NCI-H2107 (cell line): ENCODE measurements around the gene ORC6.

Source experiments
- DNase-seq: peaks from one replicate; lab custom pipeline; 2025; lab: John Stamatoyannopoulos, UW

The ORC6 gene

DNA sequence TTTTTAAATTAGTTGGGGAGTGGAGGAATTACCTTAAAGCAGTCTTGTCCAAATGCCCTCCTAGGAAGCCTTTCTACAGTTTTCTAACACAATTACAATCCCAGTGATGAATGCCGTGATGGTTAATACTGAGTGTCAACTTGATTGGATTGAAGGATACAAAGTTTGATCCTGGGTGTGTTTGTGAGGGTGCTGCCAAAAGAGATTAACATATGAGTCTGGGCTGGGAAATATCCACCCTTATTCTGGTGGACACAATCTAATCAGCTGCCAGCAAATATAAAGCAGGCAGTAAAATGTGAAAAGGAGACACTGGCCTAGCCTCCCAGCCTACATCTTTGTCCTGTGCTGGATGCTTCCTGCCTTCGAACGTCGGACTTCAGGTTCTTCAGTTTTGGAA, 12.2 kb downstream of the ORC6 start:
- no peak for DNase-seq

DNA sequence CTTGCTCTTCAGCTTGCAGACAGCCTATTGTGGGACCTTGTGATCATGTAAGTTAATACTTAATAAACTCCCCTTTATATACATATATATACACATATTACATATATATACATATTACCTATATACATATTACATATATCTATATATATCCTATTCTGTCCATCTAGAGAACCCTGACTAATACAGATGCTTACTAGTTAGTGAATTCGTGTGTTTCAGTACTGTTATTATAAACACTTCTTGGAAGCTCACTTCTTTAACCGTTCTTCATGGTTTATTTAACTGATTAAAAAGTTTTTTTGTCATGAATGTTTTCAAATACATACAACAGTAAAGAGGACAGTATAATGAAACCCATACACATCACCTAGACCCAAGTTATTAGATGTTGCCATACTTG, 12.6 kb downstream of the ORC6 start:
- DNase-seq: no peak

DNA sequence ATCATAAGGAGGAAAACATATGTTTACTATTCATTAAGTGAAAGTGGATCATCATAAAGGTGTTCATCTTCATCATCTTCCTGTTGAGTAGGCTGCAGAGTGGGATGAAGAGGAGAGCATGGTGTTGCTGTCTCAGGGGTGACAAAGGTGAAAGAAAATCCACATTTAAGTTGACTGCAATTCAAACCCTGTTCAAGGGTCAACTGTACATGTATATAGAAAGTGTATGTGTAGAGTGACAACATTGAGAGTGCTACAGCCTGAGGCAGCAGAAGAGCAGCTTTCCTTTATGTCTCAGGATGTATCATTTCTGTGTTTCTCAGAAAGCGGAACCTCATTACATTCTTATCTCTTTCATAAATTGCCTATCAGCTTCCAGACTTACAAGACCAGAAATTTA, 17.2 kb downstream of the ORC6 start:
- DNase-seq: no peak

DNA sequence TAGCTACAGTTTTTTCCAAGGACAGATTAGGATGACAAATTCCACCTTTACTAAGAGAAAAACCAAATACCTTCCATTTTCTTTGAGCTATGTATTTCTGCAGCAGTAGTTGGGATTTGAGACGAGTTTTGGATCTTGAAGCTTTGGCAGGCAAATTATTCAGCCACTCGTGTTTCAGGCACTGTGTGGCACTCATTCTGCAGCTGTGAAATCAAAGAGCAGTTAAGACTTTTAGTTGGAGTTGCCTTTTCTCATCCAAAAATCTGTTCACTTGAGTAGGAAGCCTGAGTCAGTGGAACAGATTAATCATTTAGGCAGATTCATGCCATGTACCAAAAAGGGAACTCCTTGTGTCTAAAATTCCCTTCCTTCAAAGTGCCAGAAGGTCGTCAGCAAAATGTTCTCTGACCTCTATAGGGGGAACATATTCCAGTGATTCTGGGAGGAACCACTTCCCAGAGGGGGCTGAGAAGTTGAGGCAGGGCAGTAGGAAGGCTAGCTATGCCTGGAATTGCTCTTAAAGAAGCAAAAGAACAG, 20.1 kb downstream of the ORC6 start:
- DNase-seq: no peak

DNA sequence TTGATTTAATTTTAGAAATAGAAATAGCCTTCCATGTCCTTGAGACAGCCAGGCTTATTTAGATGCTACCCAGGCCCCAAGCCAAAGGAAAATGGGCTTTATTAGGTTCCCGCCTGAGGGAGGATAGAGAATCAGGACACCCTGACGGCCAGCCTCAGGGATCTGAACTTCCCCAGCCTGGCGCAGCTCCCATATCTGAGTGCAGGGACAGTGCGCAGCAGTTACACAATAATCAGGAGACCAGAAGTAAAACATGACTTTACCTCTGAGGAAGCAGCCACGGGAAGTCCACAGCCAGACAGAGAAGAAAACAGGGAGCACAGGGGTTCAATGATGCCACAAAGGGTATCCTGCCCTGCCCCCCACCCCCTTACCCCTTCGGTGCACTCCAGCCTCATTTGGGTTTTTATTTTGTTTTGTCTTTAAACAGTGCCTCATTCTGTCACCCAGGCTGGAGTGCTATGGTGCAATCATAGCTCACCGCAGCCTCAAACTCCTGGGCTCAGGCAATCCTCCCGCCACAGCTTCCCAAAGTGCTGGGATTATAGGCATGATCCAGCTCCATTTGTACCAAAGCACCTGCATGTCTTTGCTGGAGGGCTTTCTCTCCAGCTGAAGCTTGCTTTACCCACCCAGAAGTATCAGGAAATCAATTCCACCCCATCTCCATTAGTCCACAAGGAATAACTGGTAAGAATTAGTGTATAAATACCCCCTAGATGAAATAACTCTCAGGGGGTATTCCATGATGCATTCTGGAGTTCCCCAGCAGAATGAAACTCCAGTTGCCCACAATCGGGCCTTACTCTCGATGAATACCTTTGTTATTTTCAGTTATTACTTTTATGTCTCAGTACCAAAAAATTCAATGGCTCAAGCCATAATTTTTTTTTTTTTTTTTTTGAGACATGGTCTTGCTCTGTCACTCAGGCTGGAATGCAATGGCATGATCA, 21.9 kb downstream of the ORC6 start:
- no peak for DNase-seq

DNA sequence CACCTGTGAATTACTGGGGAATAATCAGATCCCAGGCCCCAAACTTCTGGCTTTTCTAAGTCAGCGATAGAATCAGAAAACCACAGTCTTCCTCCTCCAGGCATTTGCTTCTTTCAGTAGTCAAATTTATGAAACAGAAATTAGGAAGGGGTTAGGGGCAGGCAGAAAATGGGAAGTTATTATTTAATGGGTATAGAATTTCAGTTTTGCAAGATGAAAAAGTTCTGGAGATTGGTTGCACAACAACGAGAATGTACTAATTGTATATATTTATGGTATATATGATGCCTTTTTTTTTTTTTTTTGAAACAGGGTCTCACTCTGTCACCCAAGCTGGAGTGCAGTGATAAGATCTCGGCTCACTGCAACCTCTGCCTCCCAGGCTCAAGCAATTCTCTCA, 23.5 kb downstream of the ORC6 start:
- no peak for DNase-seq

DNA sequence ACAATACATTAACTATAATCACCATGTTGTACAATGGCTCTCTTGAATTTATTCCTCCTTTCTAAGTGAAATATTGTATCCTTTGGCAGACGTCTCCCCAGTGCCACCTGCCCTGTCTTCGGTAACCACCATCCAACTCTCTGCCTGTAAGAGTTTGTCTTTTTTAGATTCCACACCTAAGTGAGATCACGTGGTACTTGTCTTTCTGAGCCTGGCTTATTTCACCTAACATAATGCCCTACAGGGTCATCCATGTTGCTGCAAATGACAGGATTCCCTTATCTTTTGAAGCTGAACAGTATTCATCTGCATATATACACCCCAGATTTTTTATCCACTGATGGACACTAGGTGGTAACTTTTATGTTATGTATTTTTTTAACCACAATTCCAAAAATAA, 24.2 kb downstream of the ORC6 start:
- DNase-seq: no peak

DNA sequence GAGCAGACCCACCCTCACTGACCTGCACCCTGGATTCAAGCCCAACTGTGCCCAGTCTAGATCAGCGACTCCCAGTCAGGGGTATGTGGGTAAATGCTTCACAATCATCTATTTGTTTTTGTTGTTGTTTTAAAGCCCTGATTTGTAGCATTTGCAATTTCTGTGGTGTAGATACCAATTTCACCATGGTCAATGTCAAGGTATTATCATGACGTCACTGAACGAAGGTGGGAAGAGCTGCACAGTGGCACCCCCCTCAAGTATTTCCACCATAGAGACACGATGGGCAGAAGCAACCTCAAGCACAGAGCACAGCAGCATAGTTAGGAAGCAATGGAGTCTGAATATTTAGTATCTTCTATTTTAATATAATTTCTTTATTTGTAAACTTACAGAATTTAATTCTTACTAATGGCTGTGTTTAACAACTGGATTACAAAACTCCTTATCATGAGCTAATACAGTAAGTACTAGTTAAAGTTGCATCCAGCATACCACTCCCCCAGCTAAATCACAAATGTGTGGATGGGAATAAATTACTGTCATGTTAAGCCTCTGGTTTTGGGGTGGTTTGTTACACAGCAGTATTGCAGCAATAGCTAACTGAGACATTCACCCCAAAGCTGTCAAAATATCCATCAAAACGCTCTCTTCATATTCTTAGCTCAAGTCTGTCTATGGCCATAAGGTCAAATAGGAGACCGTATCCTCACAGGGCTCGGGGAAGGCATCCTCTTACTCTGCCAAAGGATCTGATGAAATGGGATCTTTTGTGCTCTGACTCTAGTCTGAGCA, 25.5 kb downstream of the ORC6 start:
- DNase-seq: no peak

DNA sequence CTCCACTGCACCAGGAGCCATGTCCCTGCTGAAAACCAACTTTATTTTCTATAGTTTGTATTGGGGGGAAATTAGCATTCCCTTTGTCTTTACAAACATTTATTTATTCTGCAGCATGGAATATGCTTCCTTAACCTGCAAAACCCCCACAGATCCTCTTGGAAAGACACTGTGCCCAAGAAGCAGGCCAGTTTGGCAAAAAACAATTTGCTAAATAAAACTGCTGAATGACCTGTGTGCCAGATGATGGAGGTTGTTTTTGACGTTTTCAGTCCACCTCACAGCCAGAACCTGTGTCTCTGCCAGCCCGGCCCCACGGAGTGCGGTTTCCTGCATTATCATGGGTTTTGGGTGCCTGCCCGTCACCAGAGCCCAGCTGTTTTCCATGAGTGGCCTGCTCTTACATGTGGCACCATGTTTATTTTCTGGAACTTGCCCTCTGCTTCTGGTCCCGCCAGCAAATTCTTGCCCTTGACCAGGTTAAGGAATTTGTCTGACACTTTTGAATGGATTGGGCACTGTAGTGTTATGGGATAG, 26.4 kb downstream of the ORC6 start:
- DNase-seq: no peak

DNA sequence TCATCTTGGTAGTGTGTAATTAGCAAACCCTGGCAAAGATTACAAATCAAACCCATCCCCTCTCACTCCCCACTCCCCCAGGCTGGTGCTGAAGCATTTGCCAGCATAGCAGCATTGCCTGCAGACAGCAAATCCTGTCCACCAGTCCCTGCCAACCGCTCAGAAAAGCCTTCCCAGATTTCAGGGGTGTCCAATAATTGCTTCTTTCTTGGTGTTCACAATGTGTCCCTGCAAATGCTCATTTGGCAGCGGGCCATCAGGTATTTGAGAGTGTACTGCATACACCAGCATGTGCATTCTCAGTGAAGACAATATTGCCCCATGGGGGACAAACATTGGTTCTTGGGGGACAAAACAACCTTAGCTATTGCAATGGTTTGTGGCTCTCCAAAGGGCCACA, 28.2 kb downstream of the ORC6 start:
- DNase-seq: no peak

DNA sequence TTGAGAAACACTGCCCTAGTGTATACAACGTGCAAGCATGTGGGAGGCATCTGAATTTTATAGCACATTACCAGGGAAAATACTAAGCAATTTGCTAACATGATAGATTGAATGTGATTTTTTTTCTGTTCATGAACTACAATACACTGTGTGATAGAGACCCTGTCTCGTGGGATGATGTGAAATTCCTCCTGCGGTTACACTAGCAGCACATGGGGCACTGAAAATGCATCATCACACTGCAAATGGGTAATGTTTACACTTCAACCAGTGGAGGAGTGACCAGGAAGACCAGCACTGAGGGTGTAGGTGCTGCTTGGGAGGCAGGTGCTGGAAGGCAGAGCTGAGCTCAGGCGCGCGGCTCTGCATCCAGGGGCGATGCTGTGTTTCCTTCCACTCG, 28.8 kb downstream of the ORC6 start:
- no peak for DNase-seq

DNA sequence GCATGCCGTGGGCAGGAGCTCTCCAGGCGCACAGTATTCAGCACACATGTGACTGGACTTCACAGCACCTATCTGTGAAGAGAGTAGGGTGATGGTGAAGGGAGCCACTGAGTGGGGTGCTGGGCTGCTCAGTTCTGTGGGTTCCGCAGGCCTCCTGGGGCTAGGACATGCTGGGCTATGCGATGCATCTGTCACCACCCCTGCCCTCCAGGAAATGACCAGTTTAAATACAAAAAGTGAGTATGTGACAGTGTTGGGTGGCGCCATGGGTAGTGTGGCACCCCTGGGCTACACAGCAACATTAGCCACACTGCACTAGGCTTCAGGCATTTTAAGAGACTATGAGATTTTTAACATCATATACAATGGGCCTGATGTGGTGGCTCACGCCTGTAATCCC, 30.1 kb downstream of the ORC6 start:
- DNase-seq: no peak

DNA sequence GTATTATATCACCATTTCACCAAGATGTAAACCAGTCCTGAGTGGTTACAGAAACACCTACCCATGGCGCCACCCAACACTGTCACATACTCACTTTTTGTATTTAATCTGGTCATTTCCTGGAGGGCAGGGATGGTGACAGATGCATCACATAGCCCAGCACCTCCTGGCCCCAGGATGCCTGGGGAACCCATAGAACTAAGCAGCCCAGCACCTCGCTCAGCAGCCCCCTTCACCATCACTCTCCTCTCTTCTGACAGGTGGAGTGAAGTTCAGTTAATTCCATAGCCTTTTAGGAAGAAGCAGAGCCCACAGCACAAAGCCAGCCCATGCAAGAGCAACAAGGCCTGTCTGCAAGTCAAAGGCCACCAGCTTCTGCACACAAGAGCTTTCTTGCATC, 31.2 kb downstream of the ORC6 start:
- no peak for DNase-seq

DNA sequence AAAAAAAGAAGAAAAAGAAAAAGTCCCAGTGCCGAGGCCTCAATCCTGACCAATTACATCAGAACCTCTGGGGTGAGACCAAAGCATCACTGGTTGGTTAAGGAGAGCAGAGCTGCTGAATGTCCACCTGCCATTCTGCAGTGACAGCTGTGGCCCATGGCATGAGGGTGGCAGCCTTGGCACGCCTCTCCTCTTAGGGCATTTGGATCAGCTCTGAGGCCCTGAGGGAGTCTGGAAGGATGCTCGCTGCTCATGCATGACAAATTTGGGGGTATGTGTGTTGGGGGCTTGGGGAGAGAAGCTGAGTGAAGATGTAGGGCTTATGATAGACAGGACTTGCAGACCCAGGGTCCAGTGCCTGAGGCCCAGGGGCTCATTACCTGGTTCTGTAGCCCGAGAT, 32.4 kb downstream of the ORC6 start:
- no peak for DNase-seq

DNA sequence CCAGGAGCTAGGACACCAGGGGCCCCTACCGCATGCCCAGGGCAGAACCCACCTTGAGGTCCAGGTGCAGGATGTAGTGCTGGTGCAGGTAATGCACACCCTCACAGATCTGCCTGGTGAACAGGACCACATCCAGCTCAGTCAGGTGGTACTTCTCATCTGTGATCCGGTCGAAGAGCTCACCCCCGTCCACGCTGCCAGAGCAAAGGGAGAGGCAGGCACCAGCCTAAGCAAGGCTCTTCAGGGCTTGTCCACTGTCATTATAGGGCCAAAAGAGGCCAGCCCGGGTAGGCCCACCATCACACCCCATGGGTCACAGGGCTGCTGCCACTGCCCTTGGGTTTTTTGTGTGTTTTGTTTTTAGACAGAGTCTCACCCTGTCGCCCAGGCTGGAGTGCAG, 37.7 kb downstream of the ORC6 start:
- DNase-seq: no peak

DNA sequence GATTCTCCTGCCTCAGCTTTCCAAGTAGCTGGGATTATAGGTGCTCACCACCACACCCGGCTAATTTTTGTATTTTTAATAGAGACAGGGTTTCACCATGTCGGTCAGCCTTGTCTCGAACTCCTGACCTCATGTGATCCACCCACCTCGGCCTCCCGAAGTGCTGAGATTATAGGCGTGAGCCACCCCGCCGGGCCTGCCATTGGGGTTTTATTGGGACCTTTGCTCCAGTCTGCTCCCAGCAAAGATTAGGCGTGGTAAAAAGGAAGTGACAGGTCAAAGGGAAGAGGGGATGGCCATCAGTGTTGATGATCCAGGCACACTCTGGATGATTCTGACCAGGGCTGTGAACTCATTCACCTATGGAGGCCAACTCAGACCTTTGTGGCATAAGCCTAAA, 38.2 kb downstream of the ORC6 start:
- DNase-seq: no peak

DNA sequence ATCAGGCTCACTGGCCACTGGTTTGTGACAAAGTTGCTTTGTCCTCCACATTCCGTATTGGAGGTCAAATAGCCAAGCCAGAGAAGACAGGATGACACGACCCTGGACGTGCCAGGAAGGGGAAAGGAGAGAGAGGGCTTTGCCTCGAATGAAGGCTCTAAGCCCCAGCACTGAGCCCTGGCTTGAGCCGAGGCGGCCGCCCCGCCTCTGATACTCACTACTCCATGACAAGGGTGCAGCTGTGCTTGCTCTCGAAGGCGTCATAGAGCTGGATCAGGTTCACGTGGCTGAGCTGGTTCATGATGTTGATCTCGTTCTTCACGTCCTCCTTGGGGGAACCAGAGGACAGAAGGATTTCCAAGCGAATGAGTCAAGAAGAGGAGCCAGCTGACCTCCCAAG, 39.3 kb downstream of the ORC6 start:
- no peak for DNase-seq

DNA sequence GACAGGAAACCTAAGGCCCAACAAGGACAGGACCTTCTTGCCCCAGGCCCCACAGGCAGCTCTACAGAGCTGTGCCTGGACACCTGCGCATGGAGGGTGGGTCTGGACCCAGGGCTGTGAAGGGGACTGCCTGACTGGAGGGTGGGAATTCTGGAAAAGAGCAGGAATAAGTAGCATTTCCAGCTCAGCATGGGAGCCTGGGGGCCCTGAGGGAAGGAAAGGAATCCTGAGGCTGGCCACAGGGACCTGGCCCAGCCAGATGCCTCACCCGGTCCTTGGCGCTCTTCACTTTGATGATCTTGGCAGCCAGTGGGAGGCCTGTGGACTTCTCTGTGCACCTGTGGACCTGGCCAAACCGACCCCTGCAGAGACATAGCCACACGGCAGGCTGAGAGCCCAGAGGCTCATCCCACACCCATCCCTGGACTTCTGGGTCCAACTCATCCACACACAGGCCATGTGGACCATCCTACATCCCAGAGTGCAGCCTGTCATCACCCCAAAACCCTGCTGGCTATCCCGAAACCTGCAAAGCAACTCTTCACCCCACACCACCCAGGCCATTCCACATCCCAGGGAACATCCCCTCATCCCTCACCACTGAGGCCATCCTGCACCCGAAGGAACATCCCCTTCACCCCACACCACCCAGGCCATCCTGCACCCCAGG, 40.0 kb downstream of the ORC6 start:
- DNase-seq: no peak

DNA sequence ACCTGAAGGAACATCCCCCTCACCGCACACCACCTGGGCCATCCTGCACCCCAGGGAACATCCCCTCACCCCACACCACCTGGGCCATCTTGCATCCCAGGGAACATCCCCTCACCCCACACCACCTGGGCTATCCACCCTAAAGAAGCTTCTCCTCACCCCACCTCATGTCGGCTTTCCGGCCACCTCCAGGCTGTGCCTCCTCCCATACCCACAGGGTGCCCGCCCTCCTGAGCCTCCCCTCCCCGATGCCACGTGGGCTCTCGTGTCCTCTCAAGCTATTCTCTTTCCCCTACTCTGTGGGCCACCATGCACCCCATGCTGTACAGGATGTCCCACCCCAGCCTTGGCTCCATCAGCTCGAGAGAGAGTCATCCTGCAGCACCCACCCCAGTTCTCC, 40.7 kb downstream of the ORC6 start:
- no peak for DNase-seq

DNA sequence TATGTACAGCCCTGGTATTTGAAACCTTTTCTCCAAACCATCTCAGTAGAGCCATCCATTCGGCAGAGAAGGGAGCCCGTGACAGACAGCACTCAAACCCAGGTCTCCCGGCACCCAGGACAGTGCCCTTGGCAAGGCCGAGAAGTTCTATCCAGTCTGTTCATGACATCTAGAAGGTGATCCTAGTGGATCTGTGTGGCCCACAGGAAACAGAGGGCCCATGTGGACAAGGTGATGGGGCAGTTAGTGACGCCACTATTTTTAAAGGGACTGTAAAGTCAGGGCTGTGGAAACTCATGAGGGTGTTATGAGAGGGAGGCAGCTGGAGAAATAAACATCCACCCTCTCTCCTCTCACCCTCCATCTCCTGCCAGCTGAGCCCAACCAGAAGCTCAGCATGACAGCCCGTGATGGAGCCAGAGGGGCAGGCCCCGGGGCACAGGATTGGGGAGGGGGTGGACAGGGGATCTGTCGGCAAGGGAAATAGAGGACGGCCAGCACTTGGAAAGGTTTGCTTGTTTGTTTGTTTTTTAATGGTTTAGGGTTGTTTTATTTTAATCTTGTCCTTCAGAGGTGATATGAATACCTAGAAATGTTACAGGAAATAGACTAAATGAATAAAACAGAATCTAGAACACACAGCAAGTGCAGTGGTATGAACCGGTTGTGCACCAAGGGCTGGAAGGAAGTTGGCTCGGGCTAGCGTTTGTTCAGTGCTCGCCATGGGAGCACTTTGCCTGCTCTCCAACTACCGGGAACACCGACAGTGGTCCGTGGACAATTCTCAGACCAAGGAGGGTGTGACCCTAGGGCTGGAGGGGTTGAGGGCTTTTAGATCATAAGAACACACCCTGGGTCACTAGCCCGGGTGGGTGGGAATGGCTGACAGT, 41.6 kb downstream of the ORC6 start:
- no peak for DNase-seq
